Suprapubic skin (tissue), 3 donors: ENCODE results near the gene NEUROD6.

Experiments used
- POLR2A ChIP-seq, 2 donors: fragments of 450-650 bp; IDR thresholded peaks; one replicate each; pipeline ENCODE4 v1.6.1; 2017; ENCODE audit warnings: antibody characterized with exemption in 2 of 2, mild to moderate bottlenecking in 2 of 2, moderate library complexity in 2 of 2
- TF ChIP-seq, protein P1 (sequence below), 2 donors: fragments of 200-600 bp in 1 of 2; fragments of 450-650 bp in 1 of 2; sonication (generic) in 1 of 2; IDR thresholded peaks; one replicate each; pipeline ENCODE4 v1.5.1; 2016 to 2019; ENCODE audit warnings: antibody characterized with exemption in 2 of 2, mild to moderate bottlenecking in 1 of 2, moderate library complexity in 1 of 2

DNA sequence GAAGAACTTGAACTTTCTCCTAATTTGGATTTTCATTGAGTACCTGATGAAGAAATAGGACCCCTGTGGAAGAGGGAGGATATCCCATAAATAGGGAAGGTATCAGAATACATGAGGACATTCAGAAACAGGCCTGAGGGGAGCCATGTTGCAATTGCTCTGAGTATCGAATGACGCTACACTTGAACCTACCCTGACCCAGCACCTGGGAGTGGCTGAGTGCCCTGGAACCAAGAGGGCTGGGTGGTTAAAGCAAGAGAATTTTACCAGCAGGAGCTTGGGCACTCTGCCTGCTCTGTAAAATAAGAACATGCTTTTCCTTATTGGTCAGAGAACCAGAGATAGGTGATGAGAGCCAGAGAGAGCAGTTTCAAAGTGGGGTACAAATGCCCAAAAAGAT lies 7.2 kb downstream of the NEUROD6 start:
- TF ChIP-seq, protein P1, sequence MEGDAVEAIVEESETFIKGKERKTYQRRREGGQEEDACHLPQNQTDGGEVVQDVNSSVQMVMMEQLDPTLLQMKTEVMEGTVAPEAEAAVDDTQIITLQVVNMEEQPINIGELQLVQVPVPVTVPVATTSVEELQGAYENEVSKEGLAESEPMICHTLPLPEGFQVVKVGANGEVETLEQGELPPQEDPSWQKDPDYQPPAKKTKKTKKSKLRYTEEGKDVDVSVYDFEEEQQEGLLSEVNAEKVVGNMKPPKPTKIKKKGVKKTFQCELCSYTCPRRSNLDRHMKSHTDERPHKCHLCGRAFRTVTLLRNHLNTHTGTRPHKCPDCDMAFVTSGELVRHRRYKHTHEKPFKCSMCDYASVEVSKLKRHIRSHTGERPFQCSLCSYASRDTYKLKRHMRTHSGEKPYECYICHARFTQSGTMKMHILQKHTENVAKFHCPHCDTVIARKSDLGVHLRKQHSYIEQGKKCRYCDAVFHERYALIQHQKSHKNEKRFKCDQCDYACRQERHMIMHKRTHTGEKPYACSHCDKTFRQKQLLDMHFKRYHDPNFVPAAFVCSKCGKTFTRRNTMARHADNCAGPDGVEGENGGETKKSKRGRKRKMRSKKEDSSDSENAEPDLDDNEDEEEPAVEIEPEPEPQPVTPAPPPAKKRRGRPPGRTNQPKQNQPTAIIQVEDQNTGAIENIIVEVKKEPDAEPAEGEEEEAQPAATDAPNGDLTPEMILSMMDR (IDR thresholded peaks at IDR 0.05), result no peak
- TF ChIP-seq POLR2A (IDR thresholded peaks at IDR 0.05), result no peak
